Fibroblast of lung (primary cell): Measurements from ENCODE around the gene CCNDBP1. TPM values are rescaled to one million over a fixed set of nuclear protein-coding genes. Genes with fewer than 3 reads are reported as not detected.
"Not testable (repeated sequence)": the region's sequence is repeated elsewhere in the genome, so short reads cannot be mapped to it uniquely, and the experiment has no call there.

Experiments used
- DNase-seq, 2 donors: peaks; one replicate each; pipeline versions ENCODE4 v3.0.0 to v3.0.0-alpha.2; 2010; ENCODE audit warnings: low read depth in 2 of 2
- H2AFZ ChIP-seq: 2 replicates; pipeline ENCODE4 v1.5.1; 2012; ENCODE audit warnings: low read length, control low read depth, inconsistent platforms
- H3K27ac ChIP-seq: 2 replicates; pipeline ENCODE4 v1.5.1; 2011; ENCODE audit warnings: low read length, control low read depth; ENCODE audit not compliant: insufficient read depth
- H3K27me3 ChIP-seq: 2 replicates; pipeline ENCODE4 v1.5.1; 2011; ENCODE audit warnings: mild to moderate bottlenecking, low read length; ENCODE audit not compliant: control insufficient read depth, insufficient read depth
- H3K36me3 ChIP-seq: 2 replicates; pipeline ENCODE4 v1.5.1; 2011; ENCODE audit warnings: low read length; ENCODE audit not compliant: control insufficient read depth, insufficient read depth
- H3K4me1 ChIP-seq: 2 replicates; pipeline ENCODE4 v1.5.1; 2011; ENCODE audit warnings: low read length; ENCODE audit not compliant: control insufficient read depth, insufficient read depth; ENCODE audit errors: extremely low read depth
- H3K4me2 ChIP-seq: 2 replicates; pipeline ENCODE4 v1.5.1; 2011; ENCODE audit warnings: low read length, control low read depth; ENCODE audit not compliant: insufficient read depth; ENCODE audit errors: extremely low read depth
- H3K4me3 ChIP-seq, 4 experiments: fragments of 200-600 bp in 1 of 4; sonication (generic) in 1 of 4; replicated peaks in 1 of 4; 2 replicates each; pipeline ENCODE4 v1.5.1; 2011 to 2016; ENCODE audit warnings: low read length in 4 of 4, low read depth in 3 of 4, mild to moderate bottlenecking in 3 of 4, control low read depth in 2 of 4, inconsistent platforms in 1 of 4, mixed read lengths in 1 of 4; ENCODE audit not compliant: insufficient read depth in 1 of 4; ENCODE audit errors: control extremely low read depth in 1 of 4
- H3K79me2 ChIP-seq: 2 replicates; pipeline ENCODE4 v1.5.1; 2012; ENCODE audit warnings: mild to moderate bottlenecking, low read length, inconsistent platforms; ENCODE audit not compliant: control insufficient read depth, insufficient read depth
- H3K9ac ChIP-seq: 2 replicates; pipeline ENCODE4 v1.5.1; 2011; ENCODE audit warnings: mild to moderate bottlenecking, low read length, control low read depth; ENCODE audit not compliant: insufficient read depth
- H3K9me3 ChIP-seq: 2 replicates; pipeline ENCODE4 v1.5.1; 2012; ENCODE audit warnings: low read depth, low read length; ENCODE audit not compliant: control insufficient read depth, insufficient read depth
- H4K20me1 ChIP-seq: 2 replicates; pipeline ENCODE4 v1.5.1; 2011; ENCODE audit warnings: low read length; ENCODE audit not compliant: control insufficient read depth, insufficient read depth; ENCODE audit errors: extremely low read depth
- CTCF ChIP-seq, 2 donors: IDR thresholded peaks in 1 of 2; conservative IDR thresholded peaks in 1 of 2; 1 replicate in 1 of 2; 2 replicates in 1 of 2; pipeline ENCODE4 v1.5.1; 2011 to 2012; ENCODE audit warnings: low read length in 2 of 2, control low read depth in 1 of 2, inconsistent platforms in 1 of 2, low read depth in 1 of 2, mild to moderate bottlenecking in 1 of 2
- EZH2 ChIP-seq: IDR thresholded peaks from 2 replicates; pipeline ENCODE4 v1.5.1; 2012; ENCODE audit warnings: low read length, control low read depth, mild to moderate bottlenecking; ENCODE audit errors: missing control alignments
- polyA plus RNA-seq, 2 donors: library from polyadenylated mRNA; depleted of rRNA in 1 of 2; stranded (reverse) in 1 of 2; unstranded in 1 of 2; fragments of >200 nt; gene quantifications; 2 replicates each; pipeline ENCODE4 v1.2.1, GENCODE V29; 2011 to 2012; ENCODE audit warnings: missing spikeins in 1 of 2
- total RNA-seq: library from RNA; depleted of rRNA; stranded (reverse); fragments of >200 nt; gene quantifications from 2 replicates; pipeline ENCODE4 v1.2.1, GENCODE V29; 2014

CCNDBP1 gene
- total and polyA plus RNA-seq, 2 donors (not counting 1 experiment from before 2014, with no cell fraction given), result 78.4 to 101 TPM

- TF ChIP-seq CTCF (conservative IDR thresholded peaks at IDR 0.05 in 1 of 2, IDR thresholded peaks at IDR 0.05 in 1 of 2; ENCODE audit: low read depth in 1 of 2, low read length in 2 of 2) (peak; percentile 85 to 87), EZH2 (no peak)
- Histone ChIP-seq H4K20me1 (no peaks in the 10 kb centered on the region), H3K79me2 (no peaks in the 10 kb centered on the region), H3K27ac (no peak overlapping the region), H3K4me2 (no peak overlapping the region), H3K4me3 (no peak overlapping the region), H3K9me3 (no peaks in the 10 kb centered on the region), H3K4me1 (no peaks in the 10 kb centered on the region), H3K27me3 (peaks cover 5% of the 10 kb centered on the region), H2AFZ (no peak overlapping the region), H3K9ac (no peak overlapping the region), H3K36me3 (no peaks in the 10 kb centered on the region)
- peak; percentile 55 to 68 for DNase-seq
These were observed 40.2 kb downstream of the CCNDBP1 start for GRCh38 chr15:43225201-43225949.

- not testable (repeated sequence) for H3K4me2 ChIP-seq, H2AFZ ChIP-seq, H3K9ac ChIP-seq, H3K27me3 ChIP-seq, H3K4me1 ChIP-seq, H3K9me3 ChIP-seq, DNase-seq, H3K36me3 ChIP-seq, H3K4me3 ChIP-seq, H4K20me1 ChIP-seq, H3K27ac ChIP-seq, H3K79me2 ChIP-seq
These were observed 40.7 kb downstream of the CCNDBP1 start for GRCh38 chr15:43225950-43226255.

- Histone ChIP-seq H3K27ac (no peak overlapping the region), H3K36me3 (no peaks in the 10 kb centered on the region), H3K4me3 (no peak overlapping the region), H3K27me3 (peaks cover 5% of the 10 kb centered on the region), H3K4me1 (no peaks in the 10 kb centered on the region), H3K4me2 (no peak overlapping the region), H3K9me3 (no peaks in the 10 kb centered on the region), H2AFZ (no peak overlapping the region), H3K9ac (no peak overlapping the region), H3K79me2 (no peaks in the 10 kb centered on the region), H4K20me1 (no peaks in the 10 kb centered on the region)
- no peak for DNase-seq
- TF ChIP-seq EZH2 (no peak), CTCF (conservative IDR thresholded peaks at IDR 0.05 in 1 of 2, IDR thresholded peaks at IDR 0.05 in 1 of 2; ENCODE audit: low read depth in 1 of 2, low read length in 2 of 2) (no peak)
These were observed 41.5 kb downstream of the CCNDBP1 start for GRCh38 chr15:43226436-43227305.
